HCT116 (cell line): Measurements from ENCODE around the gene DDOST. TPM values are rescaled to one million over a fixed set of nuclear protein-coding genes. Genes with fewer than 3 reads are reported as not detected.

Experiments used
- ATAC-seq: fragments of 200-7000 bp; cut with Tn5 transposase; 2 replicates; pipeline ENCODE4 v1.9.1; 2020; ENCODE audit warnings: mild to moderate bottlenecking, moderate library complexity
- BruUV-seq: library from RNA; stranded (reverse); fragments of 400-500 nt; replicated peaks from 2 replicates; lab custom pipeline; 2021; lab: Mats Ljungman, UMichigan
- CTCF ChIA-PET: fragments of 300-600 bp; sonication (Branson Sonifier 250); formaldehyde crosslinking; loops from one replicate; lab custom pipeline; 2021; ENCODE audit warnings: antibody characterized with exemption; lab: Charles Lee
- POLR2A ChIA-PET: fragments of 300-600, 350-600 bp; sonication (Branson Sonifier 250); formaldehyde crosslinking; loops from one replicate; lab custom pipeline; 2021; ENCODE audit warnings: antibody characterized with exemption; lab: Charles Lee
- RAD21 ChIA-PET, 2 experiments: fragments of 300-600 bp; sonication (Branson Sonifier 250); formaldehyde crosslinking; loops; one replicate each; lab custom pipeline; 2023; ENCODE audit warnings: low total read pairs in 2 of 2; ENCODE audit not compliant: uncharacterized antibody in 2 of 2, unreplicated experiment in 2 of 2, low non-redundant PET in 1 of 2; lab: Charles Lee
- DNase-seq: peaks from one replicate; pipeline ENCODE4 v3.0.0-alpha.2; 2010; ENCODE audit warnings: low read depth, low spot score
- H2AFZ ChIP-seq: fragments of 200-600 bp; shearing (Covaris generic), sonication (generic); 2 replicates; pipeline ENCODE4 v1.6.1; 2017; ENCODE audit warnings: low read depth, mixed run types, mixed read lengths, antibody characterized with exemption, low read length; ENCODE audit not compliant: poor library complexity, severe bottlenecking
- H3K27ac ChIP-seq: 2 replicates; pipeline ENCODE4 v1.5.1; 2012; ENCODE audit warnings: low read depth, low read length
- H3K27me3 ChIP-seq: fragments of 200-600 bp; sonication (generic); 2 replicates; pipeline ENCODE4 v1.6.1; 2016; ENCODE audit warnings: mixed run types, low read length, mixed read lengths; ENCODE audit not compliant: insufficient read depth
- H3K36me3 ChIP-seq, 2 experiments: fragments of 200-500 bp in 1 of 2; fragments of 200-600 bp in 1 of 2; sonication (Bioruptor generic) in 1 of 2; sonication (generic) in 1 of 2; 2 replicates each; pipeline versions ENCODE4 v1.5.1 to v1.6.1; 2014 to 2016; ENCODE audit warnings: low read length in 2 of 2, inconsistent platforms in 1 of 2, mixed read lengths in 1 of 2, mixed run types in 1 of 2; ENCODE audit not compliant: insufficient read depth in 2 of 2, control insufficient read depth in 1 of 2
- H3K4me1 ChIP-seq, 2 experiments: fragments of 200-600 bp in 1 of 2; sonication (generic) in 1 of 2; 2 replicates each; pipeline versions ENCODE4 v1.5.1 to v1.6.1; 2012 to 2017; ENCODE audit warnings: low read length in 2 of 2, inconsistent platforms in 1 of 2, mild to moderate bottlenecking in 1 of 2, mixed read lengths in 1 of 2, mixed run types in 1 of 2, moderate library complexity in 1 of 2; ENCODE audit not compliant: insufficient read depth in 2 of 2, control insufficient read depth in 1 of 2
- H3K4me2 ChIP-seq: fragments of 200-600 bp; sonication (generic); 2 replicates; pipeline ENCODE4 v1.6.1; 2017; ENCODE audit warnings: mixed run types, low read length, mixed read lengths
- H3K4me3 ChIP-seq, 2 experiments: fragments of 200-600 bp in 1 of 2; sonication (generic) in 1 of 2; replicated peaks in 1 of 2; 2 replicates each; pipeline ENCODE4 v1.5.1; 2011 to 2016; ENCODE audit warnings: low read length in 2 of 2, control low read depth in 1 of 2, low read depth in 1 of 2, mild to moderate bottlenecking in 1 of 2, mixed read lengths in 1 of 2, mixed run types in 1 of 2
- H3K79me2 ChIP-seq: fragments of 200-600 bp; sonication (generic); 2 replicates; pipeline ENCODE4 v1.6.1; 2017; ENCODE audit warnings: mild to moderate bottlenecking, mixed run types, low read length, moderate library complexity, mixed read lengths; ENCODE audit not compliant: insufficient read depth
- H3K9ac ChIP-seq: fragments of 200-600 bp; sonication (generic); 2 replicates; pipeline ENCODE4 v1.6.1; 2016; ENCODE audit warnings: low read length, mixed read lengths
- H3K9me2 ChIP-seq: fragments of 200-600 bp; sonication (generic), shearing (Covaris generic); 2 replicates; pipeline ENCODE4 v1.6.1; 2017; ENCODE audit warnings: mixed run types, mild to moderate bottlenecking, moderate library complexity; ENCODE audit not compliant: insufficient read depth
- H3K9me3 ChIP-seq, 2 experiments: fragments of 200-500 bp in 1 of 2; fragments of 200-600 bp in 1 of 2; sonication (Bioruptor generic) in 1 of 2; sonication (generic) in 1 of 2; 2 replicates each; pipeline ENCODE4 v1.6.1; 2014 to 2017; ENCODE audit warnings: low read length in 2 of 2, mixed read lengths in 2 of 2, inconsistent platforms in 1 of 2, low read depth in 1 of 2, mild to moderate bottlenecking in 1 of 2, mixed run types in 1 of 2, moderate library complexity in 1 of 2; ENCODE audit not compliant: control insufficient read depth in 1 of 2, insufficient read depth in 1 of 2
- H4K20me1 ChIP-seq: fragments of 200-600 bp; sonication (generic), shearing (Covaris generic); 2 replicates; pipeline ENCODE4 v1.6.1; 2017; ENCODE audit warnings: mixed run types, mild to moderate bottlenecking, moderate library complexity; ENCODE audit not compliant: insufficient read depth
- CBX3 ChIP-seq: IDR thresholded peaks from 2 replicates; pipeline ENCODE4 v1.6.1; 2012; ENCODE audit warnings: low read depth
- CEBPB ChIP-seq: IDR thresholded peaks from 2 replicates; pipeline ENCODE4 v1.6.1; 2012; ENCODE audit warnings: low read depth
- CTCF ChIP-seq, 3 experiments: fragments of 200-600 bp in 1 of 3; sonication (generic) in 1 of 3; IDR thresholded peaks in 2 of 3; conservative IDR thresholded peaks in 1 of 3; 2 replicates each; pipeline ENCODE4 v1.5.1; 2012 to 2017; ENCODE audit warnings: low read depth in 2 of 3, low read length in 2 of 3, antibody characterized with exemption in 1 of 3, borderline replicate concordance in 1 of 3, control low read depth in 1 of 3, mild to moderate bottlenecking in 1 of 3, mixed read lengths in 1 of 3, mixed run types in 1 of 3, moderate library complexity in 1 of 3; ENCODE audit not compliant: insufficient read depth in 1 of 3
- EGR1 ChIP-seq: IDR thresholded peaks from 2 replicates; pipeline ENCODE4 v1.6.1; 2012; ENCODE audit warnings: low read depth
- ELF1 ChIP-seq: IDR thresholded peaks from 2 replicates; pipeline ENCODE4 v1.6.1; 2012; ENCODE audit warnings: low read depth, borderline replicate concordance
- EZH2 ChIP-seq: fragments of 200-600 bp; sonication (generic); IDR thresholded peaks from 2 replicates; pipeline ENCODE4 v1.6.1; 2017; ENCODE audit warnings: antibody characterized with exemption, mixed run types
- EZH2phosphoT487 ChIP-seq: fragments of 200-600 bp; IDR thresholded peaks from 2 replicates; pipeline ENCODE4 v1.6.1; 2018; ENCODE audit warnings: antibody characterized with exemption, borderline replicate concordance
- JUND ChIP-seq: IDR thresholded peaks from 2 replicates; pipeline ENCODE4 v1.6.1; 2012
- MAX ChIP-seq: IDR thresholded peaks from 2 replicates; pipeline ENCODE4 v1.6.1; 2012
- POLR2A ChIP-seq: IDR thresholded peaks from 2 replicates; pipeline ENCODE4 v1.7.0; 2011; ENCODE audit warnings: borderline replicate concordance; ENCODE audit not compliant: insufficient read depth, insufficient read length; ENCODE audit errors: extremely low read depth
- POLR2AphosphoS5 ChIP-seq: IDR thresholded peaks from 2 replicates; pipeline ENCODE4 v1.6.1; 2011; ENCODE audit warnings: mild to moderate bottlenecking, low read depth, low read length, moderate library complexity
- RAD21 ChIP-seq: IDR thresholded peaks from 2 replicates; pipeline ENCODE4 v1.6.1; 2012; ENCODE audit warnings: low read depth, mild to moderate bottlenecking
- REST ChIP-seq: IDR thresholded peaks from 2 replicates; pipeline ENCODE4 v1.6.1; 2012; ENCODE audit warnings: low read depth
- SIN3A ChIP-seq: IDR thresholded peaks from 2 replicates; pipeline ENCODE4 v1.6.1; 2012; ENCODE audit warnings: low read depth
- SP1 ChIP-seq: IDR thresholded peaks from 2 replicates; pipeline ENCODE4 v1.6.1; 2012; ENCODE audit warnings: low read depth
- SRF ChIP-seq: IDR thresholded peaks from 2 replicates; pipeline ENCODE4 v1.6.1; 2012; ENCODE audit warnings: low read depth
- YY1 ChIP-seq: IDR thresholded peaks from 2 replicates; pipeline ENCODE4 v1.6.1; 2011; ENCODE audit warnings: low read length, low read depth, moderate library complexity, mild to moderate bottlenecking; ENCODE audit not compliant: insufficient replicate concordance; ENCODE audit errors: extremely low read depth
- ZFX ChIP-seq: fragments of 450-650 bp; IDR thresholded peaks from 2 replicates; pipeline ENCODE4 v1.6.1; 2017
- ZNF274 ChIP-seq: fragments of 200-500 bp; sonication (Bioruptor generic); IDR thresholded peaks from 2 replicates; pipeline ENCODE4 v1.6.1; 2014; ENCODE audit warnings: mild to moderate bottlenecking, low read depth, low read length, inconsistent platforms
- intact Hi-C: fragments of 100-400 bp; cut with micrococcal nuclease; formaldehyde crosslinking; loops from 2 replicates; pipeline ENCODE4 v1.10.0; 2022
- total RNA-seq: library from RNA; stranded (reverse); gene quantifications from one replicate; pipeline ENCODE4 v1.2.1, GENCODE V29; 2021; ENCODE audit not compliant: unreplicated experiment
- TF ChIP-seq, protein P1 (sequence below): IDR thresholded peaks from 2 replicates; pipeline ENCODE4 v1.6.1; 2011; ENCODE audit warnings: mild to moderate bottlenecking, low read length, moderate library complexity; ENCODE audit not compliant: insufficient replicate concordance; ENCODE audit errors: extremely low read depth

Gene DDOST
- total RNA-seq, 1 experiment from 2014 or later = 387 TPM

- H3K9me3 ChIP-seq = no peaks in the 10 kb centered on the region
- ChIA-PET POLR2A (interaction anchor here (1.6 kb wide), 1 partner anchor 12 kb away, joined by 6 read pairs; no protein-coding TSS in a partner anchor), RAD21 (interaction anchor here in 1 of 2 experiments (0.6 kb wide), 1 partner anchor 412 kb away, joined by 3 read pairs; no protein-coding TSS in a partner anchor), CTCF (interaction anchor here (1.8 to 2.1 kb wide), 2 partner anchors 11 to 16 kb away, joined by 4 to 10 read pairs; partner anchors contain the start of gene DDOST)
- no peak overlapping the region for H3K4me2 ChIP-seq
- no peaks in the 10 kb centered on the region for H3K27me3 ChIP-seq
- intact Hi-C loops = no loop called here
- no peak for DNase-seq
- no peak overlapping the region for H2AFZ ChIP-seq
- H3K36me3 ChIP-seq = peaks cover 5 to 7% of the 10 kb centered on the region in 2 experiments; a peak in 3 of 4 replicates
- H3K79me2 ChIP-seq = no peaks in the 10 kb centered on the region
- H3K27ac ChIP-seq = no peak overlapping the region
- no peak for ATAC-seq
- TF ChIP-seq CBX3 (no peak), SIN3A (no peak), JUND (no peak), ELF1 (no peak), POLR2AphosphoS5 (no peak), EZH2phosphoT487 (no peak), CEBPB (no peak), YY1 (no peak), CTCF (IDR thresholded peaks at IDR 0.05 in 2 of 3, conservative IDR thresholded peaks at IDR 0.05 in 1 of 3; ENCODE audit: borderline replicate concordance in 1 of 3, insufficient read depth in 1 of 3, low read depth in 2 of 3, low read length in 2 of 3) (no peak), EGR1 (no peak), POLR2A (no peak), ZFX (no peak), SP1 (no peak), RAD21 (no peak), ZNF274 (no peak), REST (no peak), EZH2 (no peak), SRF (no peak), MAX (no peak)
- TF ChIP-seq, protein P1, sequence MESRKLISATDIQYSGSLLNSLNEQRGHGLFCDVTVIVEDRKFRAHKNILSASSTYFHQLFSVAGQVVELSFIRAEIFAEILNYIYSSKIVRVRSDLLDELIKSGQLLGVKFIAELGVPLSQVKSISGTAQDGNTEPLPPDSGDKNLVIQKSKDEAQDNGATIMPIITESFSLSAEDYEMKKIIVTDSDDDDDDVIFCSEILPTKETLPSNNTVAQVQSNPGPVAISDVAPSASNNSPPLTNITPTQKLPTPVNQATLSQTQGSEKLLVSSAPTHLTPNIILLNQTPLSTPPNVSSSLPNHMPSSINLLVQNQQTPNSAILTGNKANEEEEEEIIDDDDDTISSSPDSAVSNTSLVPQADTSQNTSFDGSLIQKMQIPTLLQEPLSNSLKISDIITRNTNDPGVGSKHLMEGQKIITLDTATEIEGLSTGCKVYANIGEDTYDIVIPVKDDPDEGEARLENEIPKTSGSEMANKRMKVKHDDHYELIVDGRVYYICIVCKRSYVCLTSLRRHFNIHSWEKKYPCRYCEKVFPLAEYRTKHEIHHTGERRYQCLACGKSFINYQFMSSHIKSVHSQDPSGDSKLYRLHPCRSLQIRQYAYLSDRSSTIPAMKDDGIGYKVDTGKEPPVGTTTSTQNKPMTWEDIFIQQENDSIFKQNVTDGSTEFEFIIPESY = no peak
- H4K20me1 ChIP-seq = no peaks in the 10 kb centered on the region
- no TSS peak for BruUV-seq
- no peak overlapping the region for H3K9ac ChIP-seq
- no peak overlapping the region for H3K4me3 ChIP-seq
- H3K9me2 ChIP-seq = no peaks in the 10 kb centered on the region
- no peaks in the 10 kb centered on the region for H3K4me1 ChIP-seq
Measured at GRCh38 chr1:20645414-20645813, 15.8 kb downstream of the DDOST start.
